Limb (tissue), 2 donors: ENCODE results near the gene TRMT44.
"Not testable (repeated sequence)": the region's sequence is repeated elsewhere in the genome, so short reads cannot be mapped to it uniquely, and the experiment has no call there.

ENCODE experiments used
- DNase-seq, 2 donors: peaks; one replicate each; pipeline ENCODE4 v3.0.0-alpha.2; 2016; ENCODE audit errors: extremely low spot score in 2 of 2

TRMT44 gene

DNA sequence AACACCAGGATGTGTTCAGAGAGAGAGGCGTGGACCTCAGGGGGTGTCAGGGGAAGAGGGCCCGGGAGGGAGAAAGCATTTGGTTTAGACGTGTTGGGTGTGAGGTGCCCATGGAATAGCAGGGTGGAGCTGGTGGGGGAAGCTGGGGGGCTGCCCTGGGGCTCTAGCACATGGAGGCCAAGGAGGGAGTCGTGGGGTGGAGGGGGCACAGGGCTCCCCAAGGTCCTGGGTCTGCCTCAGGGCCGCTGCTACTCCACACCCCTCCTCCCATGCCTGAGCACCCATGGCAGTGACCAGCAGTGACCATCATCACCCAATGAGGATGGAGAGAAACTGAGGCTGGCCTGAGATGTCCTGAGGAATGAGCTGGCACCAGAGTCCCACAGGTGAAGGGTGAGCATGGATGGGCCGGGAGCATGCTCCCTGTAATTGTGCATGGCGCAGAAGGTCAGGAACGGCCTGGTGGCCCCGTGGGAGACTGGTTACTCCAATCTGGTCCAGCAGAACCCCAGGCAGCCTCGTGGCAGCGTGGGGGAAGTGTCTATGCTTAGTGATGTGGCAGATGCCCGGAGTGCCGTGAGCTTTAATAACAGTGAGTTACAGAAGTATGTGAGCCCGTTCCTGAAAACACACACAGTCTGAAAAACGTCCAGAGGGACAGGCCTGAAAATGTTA lies 70.2 kb downstream of the TRMT44 start:
- no peak for DNase-seq

DNA sequence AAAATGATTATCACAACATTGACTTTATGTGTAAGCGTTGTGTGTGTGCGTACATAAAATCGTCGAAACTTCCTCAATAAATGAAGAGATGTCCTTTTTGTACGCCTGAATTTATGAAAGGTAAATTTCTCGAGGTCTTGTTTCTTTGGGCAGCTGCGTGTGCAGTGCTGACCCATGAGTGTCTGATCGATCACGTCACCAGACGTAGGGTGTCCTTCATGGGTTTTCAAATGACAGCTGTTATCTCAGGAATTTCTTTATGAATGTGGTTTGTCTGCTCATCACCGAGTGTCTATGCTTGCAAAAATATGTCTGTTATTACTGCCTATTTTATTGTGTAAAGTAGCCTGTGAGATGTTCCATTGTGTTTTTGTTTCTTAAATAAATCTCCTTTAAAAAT lies 71.9 kb downstream of the TRMT44 start:
- no peak for DNase-seq

DNA sequence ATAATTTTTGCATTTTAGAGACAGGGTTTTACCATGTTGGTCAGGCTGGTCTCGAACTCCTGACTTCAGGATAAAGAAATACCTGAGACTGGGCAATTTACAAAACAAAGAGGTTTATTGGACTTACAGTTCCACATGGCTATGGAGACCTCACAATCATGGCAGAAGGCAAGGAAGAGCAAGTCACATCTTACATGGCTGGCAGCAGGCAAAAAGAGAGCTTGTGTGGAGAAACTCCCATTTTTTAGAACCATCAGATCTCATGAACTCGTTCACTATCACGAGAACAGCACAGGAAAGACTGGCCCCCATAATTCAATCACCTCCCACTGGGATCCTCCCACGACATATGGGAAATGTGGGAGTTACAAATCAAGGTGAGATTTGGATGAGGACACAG lies 72.5 kb downstream of the TRMT44 start:
- DNase-seq = not testable (repeated sequence)

DNA sequence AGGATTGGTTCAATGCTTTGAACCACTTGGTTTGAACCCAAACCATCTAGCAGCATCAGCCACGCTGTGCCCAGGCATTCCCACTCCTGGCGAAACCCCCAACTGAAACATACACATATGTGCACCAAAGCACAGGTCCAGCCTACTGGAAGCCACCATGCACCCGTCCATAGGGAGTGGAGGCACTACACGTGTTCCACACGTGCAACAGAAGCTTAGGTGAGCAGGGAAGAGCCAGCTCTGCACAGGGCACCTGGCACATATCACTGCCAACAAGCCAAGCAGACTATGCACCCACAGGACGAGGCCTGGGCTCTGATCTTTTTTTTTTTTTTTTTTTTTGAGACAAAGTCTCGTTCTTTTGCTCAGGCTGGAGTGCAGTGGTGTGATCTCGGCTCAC lies 73.4 kb downstream of the TRMT44 start:
- no peak for DNase-seq

DNA sequence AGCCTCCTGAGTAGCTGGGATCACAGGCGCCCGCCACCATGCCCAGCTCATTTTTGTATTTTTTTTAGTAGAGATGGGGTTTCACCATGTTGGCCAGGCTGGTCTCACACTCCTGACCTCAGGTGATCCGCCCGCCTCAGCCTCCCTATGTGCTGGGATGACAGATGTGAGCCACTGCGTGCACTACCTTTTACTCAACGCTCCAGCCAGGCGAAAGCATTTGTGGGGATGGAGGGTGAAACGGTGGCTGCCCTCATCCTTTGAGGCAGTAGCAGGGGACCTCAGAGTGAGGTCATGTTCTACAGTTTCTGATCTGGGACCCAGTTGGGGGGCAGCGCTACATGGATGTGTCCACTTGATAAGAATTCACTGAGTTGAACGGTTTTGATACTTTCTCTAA lies 73.8 kb downstream of the TRMT44 start:
- no peak for DNase-seq

DNA sequence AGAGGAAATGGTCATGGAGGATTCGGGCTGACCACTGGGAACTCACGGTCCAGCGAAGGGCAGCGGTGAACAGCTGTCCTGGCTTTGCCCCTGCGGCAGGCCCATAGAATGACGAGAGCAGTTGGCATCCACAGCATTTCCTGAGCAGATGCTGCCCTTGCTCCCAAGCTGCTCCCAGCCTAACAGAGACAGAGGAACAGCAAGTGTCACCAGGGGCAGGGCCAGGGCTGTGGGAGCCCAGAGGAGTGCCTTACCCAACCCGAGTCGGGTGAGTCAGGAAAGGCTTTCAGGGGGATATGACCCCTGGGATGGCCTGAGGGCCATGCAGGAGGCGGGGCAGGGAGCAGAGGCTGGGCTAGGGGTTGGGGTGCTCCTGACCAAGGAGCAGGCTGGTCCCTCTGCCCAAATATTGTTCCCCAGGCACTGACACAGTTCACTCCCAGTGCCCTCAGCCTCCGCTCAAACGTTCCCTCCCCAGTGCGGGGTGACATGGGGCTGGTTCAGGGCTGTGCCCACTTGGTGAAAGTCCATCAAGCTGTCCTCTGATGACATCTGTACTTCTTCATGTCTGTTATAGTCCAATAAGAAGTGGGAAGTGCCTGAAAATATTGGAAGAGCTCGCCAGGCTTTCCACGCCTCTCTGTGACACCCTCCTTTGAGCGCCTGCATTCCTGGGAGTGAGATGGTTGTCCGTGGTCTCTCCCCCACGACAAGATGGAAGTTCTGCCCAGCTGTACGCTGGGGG lies 74.9 kb downstream of the TRMT44 start:
- no peak for DNase-seq

DNA sequence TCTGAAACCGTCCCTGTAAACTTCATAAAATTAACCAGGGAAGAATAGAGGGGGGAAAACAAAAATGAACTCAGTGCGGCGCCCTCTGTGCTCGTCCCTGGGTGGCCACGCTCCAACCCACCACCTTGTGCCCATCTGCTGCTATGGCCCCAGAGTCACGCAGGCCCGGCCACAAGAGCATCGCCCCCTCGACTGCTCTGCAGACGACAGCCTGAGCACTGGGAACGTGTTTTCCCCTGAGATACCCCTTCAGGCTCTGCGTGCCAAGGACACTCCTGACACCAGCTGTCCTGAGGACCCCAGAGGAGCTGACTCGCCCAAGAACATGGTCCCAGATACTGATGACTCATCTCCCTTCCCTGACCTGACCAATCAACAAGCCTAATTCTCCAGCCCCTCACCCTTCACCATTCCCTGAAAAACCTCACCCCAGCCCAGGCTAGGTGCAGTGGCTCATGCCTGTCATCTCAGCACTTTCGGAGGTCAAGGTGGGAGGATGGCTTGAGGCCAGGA lies 75.5 kb downstream of the TRMT44 start:
- no peak for DNase-seq

DNA sequence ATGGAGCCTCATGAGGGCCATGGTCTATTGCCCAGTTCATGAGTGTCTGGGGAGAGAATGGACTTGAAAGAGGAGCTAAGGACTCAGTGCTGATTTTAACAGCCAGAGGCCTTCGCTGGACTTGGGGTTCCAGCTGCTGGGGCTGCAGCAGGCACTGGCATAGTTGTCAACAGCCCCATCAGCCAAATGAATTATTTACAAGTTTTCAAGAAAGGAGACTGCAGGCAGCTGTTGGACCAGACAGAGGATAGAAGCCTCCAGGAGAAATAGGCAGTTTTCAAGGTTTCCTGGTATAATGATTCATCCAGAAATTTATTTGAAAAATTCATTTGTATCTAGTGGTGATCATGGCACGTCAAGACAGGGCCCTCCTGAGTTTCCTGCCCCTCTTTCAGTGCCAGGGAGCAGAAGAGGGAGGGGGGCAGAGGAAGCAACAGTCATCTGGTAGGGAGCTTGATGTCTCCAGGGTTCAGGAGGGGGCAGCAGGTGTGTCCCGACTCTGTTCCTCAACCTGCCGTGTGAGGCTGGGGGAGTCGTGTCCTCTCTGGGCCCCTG lies 76.5 kb downstream of the TRMT44 start:
- no peak for DNase-seq

DNA sequence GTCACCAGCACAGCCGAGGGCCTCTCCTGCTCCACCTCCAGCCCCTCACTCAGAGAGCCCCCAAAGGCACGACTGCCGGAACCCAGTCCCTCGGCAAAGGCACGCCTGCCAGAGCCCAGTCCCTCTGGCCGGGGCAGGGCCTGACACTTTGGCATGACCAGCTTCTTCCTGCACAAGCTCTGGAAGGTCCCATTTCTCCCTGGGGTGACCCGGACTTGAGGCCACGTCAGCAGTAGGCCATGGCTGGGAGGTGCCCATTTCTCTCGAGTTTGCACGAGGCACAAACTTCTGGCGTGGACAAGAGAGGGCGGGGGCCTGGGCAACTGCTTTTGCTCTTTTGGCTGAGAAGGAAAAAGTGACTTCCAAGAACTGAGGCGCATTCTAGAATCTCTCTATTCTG lies 77.4 kb downstream of the TRMT44 start:
- no peak for DNase-seq

DNA sequence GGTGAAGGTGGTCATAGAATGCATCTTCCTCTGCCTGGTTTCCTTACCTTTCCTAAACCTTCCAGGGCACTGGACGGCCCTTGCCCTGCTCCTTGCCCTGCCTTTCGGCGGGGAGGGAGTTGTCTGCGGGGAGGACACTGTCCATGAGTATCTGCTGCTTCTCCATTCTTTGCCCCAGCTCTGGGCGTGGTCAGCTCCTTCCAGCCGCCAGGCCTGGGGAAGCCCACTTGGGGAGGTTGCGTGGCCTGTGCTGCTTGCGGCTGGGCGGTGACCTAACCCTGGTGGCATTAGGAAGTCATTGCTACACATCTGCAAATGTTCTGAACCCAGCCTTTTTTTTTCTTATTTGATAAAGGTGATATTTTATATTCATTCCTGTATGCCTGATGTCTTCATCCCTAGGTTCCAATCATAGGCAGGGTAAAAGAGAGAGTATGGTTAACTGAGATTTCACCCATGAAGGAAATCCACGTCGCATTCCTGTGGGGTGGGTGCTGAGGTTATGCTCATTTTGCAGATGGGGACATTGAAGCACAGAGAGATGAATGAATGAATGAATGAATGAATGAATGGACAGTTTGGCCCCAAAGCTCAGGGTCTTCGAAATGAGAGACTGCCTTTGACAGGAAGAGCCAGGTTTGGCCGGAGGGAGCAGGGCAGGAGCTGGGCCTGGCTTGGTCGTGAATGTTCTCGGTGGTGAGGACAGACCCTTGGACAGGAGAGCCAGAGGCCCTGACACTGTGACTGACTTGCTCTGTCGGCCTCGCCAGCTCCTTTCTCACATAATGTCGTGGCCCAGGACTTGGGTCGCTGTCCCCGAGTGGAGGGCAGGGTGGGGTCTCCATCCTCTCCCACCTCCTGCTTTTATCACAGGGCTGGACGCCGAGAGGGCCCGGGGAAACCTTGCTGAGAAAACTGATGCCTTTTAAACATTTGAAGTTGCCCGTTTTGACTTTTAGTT lies 81.9 kb downstream of the TRMT44 start:
- no peak for DNase-seq

DNA sequence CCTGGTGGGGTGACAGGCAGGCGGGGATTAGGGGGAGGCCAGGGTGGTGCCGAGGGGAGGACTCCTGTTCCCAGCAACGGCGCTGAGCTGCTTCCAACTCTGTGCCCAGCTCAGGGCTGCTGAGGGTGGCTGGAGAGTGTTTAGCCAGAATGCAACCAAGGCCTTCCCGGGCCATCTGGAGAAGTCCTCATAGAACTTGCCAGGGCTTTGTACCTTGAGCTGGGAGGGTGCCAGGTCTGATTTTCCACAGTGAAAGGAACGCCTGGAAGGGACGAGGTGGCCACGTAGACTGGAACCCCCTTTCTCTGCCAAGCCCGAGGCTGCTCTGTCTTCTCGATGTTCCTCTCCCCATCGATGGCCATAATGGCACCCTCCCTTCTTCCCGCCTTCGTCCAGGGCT lies 82.6 kb downstream of the TRMT44 start:
- DNase-seq = no peak

DNA sequence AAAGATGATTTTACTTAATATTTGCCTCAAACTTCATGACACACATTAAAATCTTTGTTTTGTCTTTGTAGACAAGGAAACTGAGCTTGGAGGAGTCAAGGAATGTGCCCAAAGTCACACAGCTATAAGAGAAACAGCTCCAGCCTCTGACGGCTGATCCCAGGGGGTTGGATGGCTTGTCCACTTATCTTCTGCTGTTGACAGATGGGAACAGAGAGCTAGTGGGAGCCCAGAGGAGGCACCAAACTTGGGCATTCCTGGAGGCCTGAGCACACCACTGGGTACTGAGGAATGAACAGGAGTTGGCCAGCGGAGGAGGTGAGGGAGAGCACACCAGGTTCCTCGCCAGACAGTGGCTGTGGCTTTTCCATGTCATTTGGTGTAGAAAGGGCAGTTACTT lies 83.2 kb downstream of the TRMT44 start:
- no peak for DNase-seq

DNA sequence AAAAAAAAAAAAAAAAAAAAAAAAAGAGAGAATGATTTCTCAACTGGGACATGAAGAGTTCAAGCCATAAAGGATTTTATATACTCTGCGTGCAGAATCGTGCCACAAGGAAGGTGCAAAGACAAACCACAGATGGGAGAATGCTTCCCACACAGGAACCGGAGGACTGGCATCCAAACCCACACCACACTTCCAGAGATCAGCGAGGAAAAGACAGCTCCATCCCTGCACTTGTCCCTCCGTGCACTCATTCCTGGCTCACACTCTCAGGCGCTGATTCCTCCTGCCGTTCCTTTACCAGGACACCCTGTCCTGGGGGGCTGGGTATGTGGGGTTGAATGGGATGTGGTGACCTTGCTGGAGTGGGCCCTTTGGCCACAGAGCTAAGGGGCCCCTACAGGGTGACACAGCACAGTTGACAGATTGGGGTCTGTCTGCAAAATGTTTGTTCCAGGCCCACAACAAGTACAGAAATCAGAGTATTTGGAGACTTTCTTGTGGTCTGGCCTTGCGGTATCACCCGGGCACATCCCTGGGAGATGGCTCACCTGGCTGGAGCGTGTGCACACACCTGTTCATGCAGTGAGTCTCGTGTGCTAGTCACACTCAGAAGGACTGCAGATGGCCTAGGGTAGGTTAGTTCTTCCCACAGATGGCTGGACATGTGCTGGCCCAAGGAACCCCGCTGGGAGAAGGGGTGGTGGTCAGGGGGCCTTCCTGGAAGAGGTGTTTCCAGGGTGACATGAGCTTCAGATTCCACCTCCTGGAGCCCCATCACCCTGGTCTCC lies 84.2 kb downstream of the TRMT44 start:
- no peak for DNase-seq

DNA sequence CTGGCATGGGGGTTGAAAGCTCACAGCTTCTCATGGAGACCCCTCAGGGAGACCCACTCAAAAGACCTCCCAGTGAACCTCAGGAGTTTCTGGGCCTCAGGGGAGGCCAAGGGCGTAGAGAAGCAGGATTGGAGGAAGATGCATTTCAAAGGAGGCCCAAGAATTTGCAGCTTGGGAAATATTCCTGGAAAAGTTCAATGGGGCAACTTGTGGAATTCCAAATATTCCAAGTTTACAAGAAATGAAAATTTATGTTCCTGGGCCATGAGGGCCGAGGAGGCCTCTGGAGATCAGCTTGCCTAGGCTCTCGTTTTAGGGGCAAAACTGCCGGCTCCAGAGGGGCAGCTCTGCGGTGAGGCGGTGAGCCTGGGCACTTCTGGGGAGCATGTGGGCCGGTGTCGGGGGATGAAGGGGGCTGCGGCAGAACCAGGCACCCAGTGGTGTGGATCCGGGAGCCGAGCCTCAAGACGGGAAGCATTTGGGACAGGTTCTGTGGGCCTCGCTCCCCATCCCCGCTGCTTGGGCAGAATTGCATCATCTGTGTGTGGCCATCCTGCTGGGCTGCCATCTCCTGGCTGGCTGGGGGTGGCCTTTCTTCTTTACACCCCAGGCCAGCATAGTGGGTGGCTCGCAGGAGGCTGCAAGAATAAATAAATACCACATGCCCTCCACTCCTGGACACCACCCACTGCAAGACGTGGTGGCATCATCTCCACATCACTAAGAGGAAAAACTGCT lies 85.0 kb downstream of the TRMT44 start:
- no peak for DNase-seq
